NCI-H2171 treated with DMSO at 0.1 percent for 48 hours (cell line): ENCODE measurements around the gene COL23A1.

Experiments
- DNase-seq: peaks from one replicate; lab custom pipeline; 2025; lab: John Stamatoyannopoulos, UW

Gene COL23A1

DNA sequence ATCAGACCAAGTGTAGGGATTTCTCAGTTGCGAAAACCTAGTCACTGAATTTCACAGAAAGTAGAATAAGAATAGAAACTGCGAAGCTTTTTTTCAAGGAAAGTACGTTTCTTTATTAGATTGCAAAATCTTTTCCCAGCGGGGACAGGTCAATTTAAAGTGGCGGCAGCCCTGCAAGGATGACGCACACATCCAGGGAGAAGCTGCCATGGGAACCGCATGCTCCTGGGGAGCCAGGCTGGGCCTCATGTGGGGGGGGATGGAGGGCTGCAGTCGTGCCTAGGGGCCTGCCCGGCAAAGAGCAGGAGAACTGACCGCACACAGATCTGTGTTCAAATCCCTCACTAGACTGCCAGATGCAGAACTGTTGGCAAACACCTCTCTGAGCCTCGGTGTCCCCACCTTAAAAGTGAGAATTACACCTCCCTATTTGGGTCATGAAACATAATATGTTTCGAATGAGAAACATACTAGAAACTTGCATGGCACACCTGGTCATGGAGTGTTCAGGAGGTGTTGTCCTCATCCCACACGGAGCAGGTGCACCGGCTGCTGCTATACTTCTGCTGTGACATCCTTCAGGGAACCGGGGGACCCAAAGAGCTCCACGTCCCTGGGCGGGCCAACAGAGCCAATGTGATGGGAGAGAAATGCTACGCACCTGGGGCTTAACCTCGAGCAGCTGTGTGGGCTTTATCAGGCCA, 229.8 kb downstream of the COL23A1 start:
- DNase-seq, result no peak

DNA sequence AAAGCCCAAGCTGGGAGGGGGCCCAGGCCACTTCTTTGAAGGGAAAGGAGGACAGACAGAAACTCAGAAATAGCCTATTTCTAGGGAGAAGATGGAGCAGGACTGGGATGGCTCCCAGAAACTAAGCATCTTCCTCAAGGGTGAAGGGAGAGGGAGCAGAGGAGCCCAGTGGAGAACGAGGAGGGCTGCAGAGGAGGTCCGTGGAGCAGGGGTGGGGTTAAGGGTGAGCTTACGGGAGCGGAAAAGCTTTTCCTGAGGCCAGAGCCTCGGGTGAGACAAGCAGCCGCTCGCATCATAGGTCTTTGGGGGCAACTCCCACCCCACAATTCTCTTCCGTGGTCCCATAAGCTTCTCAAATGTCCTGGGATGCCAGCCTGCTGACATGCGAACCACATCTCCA, 230.5 kb downstream of the COL23A1 start:
- DNase-seq, result no peak

DNA sequence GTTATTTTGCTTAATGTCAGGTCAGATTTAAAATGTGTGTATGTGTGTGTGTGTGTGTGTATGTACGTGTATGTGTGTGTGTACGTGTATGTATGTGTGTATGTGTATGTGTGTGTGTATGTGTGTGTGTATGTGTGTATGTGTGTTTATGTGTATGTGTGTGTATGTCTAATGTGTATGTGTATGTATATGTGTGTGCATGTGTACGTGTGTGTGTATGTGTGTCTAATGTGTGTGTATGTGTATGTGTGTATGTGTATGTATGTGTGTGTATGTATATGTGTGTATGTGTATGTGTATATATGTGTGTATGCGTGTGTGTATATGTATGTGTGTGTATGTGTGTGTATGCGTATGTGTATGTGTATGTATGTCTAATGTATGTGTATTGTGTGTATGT, 232.5 kb downstream of the COL23A1 start:
- no peak for DNase-seq

DNA sequence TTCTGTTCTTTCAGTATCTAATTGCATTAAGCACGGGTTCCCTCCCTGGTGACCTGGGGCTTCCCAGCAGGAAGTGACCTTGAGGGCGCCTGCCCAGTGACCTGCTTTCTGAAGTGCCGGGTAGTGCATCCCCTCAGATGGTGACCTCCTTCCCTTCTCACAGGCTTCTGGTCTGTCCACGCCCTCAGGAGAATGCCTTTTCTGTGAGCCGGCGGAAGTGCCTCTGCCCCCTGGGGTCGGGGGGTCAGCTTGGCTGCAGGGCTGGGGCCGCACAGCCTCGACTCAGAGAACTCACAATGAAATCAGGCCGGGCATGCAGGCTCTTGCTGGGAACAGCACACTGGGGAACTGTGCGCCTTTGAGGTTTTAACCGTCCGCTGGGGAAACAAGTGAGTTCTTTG, 233.1 kb downstream of the COL23A1 start:
- DNase-seq, result no peak

DNA sequence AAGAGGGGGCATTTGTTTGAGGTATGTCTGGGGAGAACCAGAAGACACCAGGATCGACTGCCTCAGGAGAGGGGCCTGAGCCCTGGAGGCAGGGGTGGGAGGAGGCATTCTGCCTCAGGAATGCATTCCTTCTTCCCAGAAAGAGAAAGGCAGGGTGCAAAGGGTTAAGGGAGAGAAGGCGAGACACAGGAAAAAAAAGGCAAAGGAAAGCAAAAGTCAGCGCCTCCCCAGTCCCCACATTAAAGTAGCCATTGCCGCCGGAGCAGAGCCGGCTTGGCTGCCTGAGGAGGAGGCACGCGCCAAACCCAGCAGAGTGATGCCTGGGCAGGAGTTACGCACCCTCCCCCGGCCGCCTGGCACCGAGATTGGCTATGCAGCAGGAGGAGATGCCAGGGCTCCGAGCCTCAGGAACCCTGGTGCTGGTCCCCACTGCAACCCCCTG, 233.7 kb downstream of the COL23A1 start:
- DNase-seq, result no peak

DNA sequence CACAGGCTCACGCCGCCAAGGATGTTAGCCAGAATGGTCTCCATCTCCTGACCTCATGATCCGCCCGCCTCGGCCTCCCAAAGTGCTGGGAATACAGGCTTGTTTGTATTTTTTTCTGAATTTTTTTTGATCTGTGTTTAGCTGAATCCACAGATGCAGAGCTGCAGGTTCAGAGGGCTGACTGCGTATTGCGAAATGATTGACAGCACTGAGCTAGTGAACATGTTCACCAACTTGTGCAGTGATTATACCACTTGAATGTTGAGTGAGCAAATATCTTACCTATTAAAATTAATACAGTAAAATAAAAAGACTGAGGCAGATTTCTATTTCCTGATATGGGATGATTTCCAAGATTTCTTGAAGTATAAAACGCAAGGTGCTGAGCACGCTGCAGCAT, 234.5 kb downstream of the COL23A1 start:
- no peak for DNase-seq

DNA sequence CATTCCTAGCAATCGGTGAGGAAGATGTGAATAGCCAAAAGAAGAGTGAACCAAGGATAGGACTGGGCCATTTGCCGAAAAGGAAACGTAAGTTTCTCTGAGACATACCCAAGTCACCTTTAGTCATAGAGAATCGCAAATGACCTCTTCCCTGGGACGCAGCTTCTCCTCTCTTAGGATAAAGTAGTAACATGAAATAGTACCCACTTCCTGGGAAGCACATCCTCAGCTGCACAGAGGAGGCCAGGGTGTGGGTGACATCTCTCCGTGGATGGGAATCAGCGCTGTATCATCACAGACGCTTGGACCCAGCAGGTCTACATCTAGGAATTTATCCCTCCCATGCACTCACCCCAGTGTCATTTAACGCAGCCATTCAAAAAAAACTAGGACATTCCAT, 236.7 kb downstream of the COL23A1 start:
- DNase-seq, result no peak

DNA sequence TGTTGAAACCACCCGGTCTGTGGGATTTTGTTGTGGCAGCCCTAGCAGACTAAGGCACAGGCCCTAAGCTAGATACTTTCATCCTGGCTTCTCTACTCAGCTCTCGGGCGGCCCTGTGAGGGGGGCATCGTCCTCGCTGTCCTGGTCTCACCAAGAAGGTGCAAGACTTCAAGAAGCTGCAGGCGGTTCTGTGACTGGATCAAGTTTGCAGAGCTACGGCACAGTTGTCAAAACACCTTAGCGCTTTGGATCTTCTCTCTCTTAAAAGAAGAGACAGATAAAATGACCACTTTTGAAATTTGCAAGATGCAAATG, 238.2 kb downstream of the COL23A1 start:
- DNase-seq, result no peak

DNA sequence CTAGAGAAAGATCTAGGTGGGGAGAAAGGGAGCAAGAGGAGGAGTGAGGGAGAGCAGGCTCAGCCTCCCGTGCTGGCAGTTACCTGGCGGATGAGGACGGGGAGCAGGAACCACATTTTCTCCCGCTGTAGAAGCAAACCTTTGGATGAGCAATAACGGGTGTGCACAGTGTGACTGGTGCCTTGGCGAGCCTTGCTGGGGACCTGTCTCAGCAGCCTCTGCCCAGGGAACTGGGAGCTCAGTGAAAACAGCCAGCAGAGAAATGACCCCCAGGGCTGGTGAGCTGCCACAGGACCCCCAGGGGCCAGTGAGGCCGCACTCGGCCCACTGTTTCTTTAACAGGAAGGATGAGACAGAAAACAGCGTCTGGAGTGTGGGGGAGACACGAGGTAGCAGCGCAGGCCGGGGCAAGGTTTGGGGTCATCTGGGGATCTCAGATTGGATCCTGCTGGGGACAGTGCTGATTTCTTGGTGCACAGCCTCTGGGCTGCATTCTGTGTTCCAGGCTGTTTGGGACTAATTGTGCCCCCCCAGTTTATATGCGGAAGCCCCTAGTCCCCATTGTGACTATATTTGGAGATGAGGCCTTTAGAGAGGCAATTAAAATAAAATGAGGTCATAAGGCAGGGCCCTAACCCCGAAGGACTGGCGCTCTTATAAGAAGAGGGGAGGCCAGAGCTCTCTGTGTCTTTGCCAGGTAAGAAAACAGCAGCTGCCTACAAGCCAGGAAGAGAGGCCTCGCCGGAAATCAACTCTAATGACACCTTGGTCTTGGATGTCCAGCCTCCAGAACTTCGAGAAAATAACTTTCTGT, 238.8 kb downstream of the COL23A1 start:
- no peak for DNase-seq

DNA sequence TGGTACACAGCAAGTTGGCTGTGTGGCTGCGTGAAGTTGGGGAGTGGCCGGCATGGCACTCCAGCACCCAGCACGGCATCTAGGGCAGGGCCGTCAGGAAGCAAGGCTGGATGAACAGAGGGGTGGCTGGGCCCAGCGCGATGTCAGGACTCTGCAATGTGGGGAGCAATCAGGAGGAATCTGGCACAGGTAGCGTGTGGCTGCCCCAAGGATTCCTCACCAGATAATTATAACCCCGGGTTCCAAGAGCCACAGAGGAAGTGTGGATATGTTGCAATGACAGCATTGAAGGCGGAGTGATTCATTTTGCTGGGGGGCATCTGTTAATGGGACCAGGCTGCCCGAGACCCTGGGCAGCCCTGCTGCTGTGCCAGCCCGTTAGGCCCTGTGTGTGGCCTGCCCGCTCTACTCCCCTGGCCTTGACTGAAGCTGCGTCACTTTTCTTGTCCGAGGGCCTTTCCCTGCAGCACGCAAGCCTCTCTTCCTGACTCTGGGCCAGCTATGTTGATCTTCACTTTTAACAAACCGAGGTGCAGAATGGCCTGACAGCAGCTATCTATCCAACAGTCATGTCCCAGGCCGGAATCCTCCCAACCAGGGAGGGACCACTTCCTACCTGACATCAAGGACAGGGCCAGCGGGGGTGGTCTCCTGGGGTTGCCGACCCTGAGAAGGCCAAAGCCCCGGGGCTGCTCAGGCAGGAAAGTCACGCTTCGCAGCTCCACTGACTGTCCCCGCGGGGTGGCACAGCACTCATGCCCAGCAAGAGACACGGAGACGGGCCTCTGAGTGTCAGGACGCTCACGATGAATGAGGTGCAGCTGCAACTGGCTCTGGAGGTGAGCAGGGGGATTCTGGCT, 239.6 kb downstream of the COL23A1 start:
- DNase-seq, result no peak

DNA sequence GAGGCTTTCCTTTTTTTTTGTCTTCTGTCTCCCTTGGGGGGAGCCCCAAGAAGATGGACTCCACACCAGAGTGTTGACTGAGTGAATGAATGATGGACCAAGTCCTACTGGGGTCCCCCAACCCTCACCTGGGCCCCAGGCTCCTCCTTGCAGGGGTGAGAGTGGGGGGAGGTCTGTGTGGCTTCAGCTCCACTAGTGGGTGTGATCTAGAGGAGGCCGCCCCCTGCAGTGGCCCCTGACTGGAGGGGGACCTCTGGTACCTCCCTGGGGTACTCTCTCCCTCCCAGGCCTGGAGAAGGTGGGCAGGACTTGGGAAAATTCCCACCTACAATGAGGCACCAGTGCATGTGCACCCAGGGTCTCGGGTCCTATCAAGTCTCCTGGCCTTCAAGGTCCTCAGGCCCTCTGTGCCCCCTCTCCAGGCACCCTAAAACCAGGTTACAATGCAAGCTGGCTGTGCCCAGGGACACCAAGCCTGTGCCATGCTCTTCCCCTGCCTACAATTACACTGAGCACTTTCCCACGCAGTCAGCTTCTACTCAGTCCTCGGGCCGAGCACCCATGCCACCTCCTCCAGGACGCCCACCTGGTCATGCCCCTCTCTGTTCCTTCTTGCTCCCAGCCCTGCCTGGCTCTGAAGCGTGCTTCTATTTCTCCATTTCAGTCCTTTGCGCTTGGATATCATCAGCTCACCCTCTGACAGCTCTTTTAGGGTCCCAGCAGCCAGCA, 240.4 kb downstream of the COL23A1 start:
- DNase-seq, result no peak

DNA sequence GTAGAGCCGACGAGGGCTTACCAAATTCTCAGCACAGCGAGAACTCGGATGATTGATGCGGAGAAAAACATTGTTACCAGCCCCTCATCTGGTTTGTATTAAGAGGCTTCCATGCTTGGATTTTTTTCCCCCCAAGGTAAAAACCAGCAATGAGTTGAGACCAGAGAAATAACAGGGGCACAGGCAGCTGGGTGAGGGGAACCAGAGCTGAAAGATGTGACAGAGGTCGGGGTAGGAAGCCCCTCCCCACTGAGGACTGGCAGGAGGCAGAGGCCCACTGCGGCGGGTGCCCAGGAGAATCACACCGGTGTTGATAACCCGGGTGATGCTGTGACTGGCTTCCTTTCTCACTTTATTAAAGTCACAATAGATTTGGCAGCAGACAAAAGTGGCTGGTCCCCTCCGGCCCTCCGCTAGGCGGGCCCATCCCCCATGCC, 241.1 kb downstream of the COL23A1 start:
- no peak for DNase-seq

DNA sequence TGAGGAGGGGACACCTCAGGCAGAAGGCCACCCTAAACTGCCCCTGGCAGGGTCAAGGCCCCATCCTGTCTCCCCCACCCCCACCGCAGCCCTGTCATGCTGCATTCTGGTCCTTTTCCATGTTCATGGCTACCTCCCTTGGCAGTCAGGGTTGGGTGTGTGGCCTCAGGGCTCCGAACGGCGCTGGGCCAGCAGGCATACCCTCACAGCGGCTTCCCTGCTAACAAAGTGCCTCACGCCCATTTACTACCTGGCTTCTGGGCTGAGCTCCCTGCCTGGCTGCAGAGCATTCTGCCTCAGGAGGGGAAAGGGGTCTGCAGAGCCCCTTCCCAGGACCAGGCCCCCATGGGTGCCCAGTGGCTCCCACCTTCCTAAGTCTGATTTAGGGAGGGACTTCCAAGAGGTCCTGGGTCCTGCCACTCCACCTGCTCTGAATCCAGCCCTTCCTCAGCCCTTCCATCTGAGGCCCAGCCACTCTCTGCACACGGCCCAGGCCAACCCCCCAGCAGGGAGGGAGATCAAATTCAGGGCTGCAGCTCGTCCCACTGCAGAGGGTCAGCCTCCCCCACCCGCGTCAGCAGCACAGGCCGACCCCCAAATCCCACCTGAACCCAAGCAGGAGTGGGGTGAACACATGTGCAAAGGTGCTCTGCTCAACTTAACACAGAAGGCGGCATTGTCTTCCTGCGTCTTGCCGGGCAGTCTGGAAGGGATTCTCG, 241.7 kb downstream of the COL23A1 start:
- DNase-seq, result no peak

DNA sequence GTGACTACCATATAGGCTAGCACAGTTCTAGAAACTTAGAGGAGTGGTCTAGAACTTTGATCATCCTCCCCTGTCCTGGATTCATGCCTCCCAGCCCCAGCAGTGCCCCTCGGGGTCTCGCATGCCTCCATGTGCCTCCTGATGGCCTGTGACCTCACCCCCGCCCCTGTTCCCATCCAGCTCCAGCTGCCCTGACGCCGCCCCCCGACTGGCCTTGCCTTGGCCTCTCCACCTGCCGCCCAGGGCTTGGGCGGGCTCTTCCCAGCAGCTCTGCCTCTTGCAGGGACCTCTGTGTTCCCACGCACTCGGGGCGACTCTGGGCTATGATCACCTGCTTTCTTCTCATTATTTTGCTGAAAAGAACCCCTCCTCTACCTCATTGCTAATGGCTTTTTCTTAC, 242.2 kb downstream of the COL23A1 start:
- DNase-seq, result no peak

DNA sequence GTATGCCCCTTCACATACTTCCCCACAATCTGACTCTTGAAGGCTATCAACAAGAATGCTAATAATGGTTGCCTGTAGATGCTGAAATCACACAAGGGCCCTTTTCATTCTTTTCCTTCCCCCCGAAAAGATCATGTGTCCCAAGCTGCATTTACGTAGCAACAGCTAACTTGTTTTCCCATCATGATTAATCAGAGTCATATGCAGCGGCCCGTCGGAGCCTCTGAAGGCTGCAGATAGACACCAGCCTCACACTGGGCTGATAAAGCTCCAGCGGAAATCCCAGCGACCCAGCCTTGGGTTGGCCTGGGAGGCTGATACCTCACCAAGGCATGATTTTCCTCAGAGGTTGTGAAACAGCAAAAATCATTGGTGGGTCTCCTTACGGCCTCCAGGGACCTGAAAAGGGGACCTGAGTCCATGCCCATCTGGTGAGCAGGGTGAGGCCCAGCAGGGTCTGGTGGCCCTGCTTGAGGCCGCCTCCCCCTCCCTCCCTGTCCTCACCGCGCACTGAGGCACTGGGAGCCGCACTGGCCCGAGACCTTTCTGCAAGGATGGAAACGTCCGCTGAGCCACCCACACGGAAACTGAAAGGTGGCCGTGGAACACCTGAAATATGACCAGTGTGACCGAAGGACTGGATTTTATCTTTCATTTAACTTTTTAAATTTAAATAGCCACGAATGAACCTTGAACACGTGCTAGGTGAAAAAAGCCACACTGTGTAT, 243.4 kb downstream of the COL23A1 start:
- DNase-seq, result no peak

DNA sequence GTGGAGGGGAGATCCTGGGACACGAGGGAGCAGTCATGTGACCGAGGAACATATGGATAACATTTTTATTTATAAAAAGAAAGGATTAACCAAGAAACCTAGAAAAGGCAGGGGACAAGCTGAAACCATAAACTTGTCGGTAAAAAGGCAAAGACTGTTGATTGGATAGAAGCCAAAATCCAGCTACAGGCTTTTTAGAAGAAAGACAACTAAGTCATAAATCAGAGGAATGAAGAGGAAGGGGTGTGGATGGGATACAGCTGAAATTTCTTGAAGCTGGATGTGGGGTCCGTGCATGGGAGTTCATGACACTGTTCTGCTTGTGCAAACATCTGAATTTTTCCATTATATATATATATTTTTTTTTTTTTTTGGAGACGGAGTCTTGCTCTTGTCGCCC, 246.9 kb downstream of the COL23A1 start:
- no peak for DNase-seq

DNA sequence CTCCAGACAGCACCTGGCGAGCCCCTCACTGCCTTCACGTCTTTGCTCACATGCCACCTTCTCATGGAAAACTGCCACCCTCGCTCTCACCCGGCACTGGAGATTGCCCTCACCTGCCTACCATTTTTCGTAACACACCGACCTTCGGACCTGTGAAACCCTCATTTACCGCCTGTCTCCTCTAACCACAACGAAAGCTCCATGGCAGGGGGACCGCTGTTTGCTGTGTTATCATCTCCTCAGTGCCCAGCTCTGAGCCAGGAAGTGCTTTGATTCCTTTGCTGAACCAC, 248.4 kb downstream of the COL23A1 start:
- no peak for DNase-seq

DNA sequence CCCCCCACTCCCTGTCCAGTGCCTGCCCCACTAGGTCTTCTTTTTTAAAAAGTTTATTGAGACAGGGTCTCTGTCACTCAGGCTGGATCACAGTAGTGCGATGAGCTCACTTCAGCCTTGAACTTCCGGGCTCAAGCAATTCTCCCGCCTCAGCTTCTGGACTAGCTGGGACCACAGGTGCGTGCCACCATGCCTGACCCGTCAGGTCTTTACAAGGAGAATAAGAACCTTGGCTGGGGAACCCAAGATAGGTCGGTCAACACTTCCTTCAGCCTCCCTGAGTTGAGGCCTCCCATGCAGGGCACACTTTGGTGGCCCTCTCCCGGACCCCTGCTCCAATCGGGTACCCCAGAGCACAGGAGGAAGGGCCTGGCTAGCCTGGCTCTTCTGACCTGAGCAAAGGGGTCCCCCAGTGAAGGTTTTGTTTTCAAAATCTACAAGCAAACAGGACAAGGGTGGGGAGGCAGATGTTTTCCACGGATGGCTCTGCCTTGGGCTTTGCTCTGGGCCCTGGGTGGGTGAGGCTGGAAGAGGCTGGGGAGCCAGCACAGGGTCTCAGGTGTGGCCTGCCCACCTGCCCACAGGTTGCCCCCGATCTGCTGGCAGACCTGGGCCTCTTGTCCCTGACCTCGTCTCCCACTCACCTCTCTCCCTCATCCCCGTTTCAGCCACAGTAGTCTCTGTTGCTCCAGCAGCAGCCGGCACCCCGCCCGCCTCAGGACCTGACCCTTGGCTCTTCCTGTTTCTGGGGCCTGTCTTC, 248.9 kb downstream of the COL23A1 start:
- DNase-seq, result no peak

DNA sequence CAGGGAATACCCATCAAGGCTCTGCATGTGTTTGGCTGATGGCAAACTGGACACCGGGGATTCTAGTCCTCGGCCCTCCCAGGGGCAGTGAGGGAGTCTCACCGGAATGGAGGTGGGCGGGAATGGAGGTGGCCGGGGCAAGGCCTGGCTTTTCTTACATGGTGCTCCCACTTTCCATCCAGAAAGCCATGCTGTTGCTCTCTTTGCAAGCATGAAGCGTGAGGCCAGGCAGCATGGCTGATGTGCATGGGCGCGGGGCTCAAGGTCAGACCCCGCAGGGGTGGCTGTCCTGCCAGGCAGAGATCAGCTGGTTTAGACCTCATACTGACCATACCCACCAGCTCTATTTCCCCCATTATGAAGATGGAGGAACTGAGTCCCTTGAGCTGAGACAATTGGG, 249.6 kb downstream of the COL23A1 start:
- DNase-seq, result no peak

DNA sequence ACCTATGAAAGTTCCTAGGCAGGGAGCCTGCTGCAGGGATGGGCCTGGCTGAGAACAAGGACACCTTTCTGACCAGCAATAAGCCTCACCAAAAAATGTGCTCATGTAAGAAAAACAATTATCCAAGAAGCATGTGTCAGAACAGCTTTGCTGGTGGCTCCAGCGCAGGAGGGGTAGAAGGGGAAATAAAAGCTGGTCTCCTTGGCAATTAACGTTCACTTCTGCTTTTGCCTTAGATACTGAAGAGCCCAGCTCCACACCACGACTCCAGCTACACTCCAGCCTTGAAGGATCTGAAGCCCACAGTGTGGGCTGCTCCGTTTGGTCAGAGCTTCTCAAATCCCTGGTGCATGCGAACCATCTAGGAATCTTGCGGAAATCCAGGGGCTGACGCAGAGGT, 250.0 kb downstream of the COL23A1 start:
- DNase-seq, result no peak
